Measurements from ENCODE around the gene SULT6B1. TPM values are rescaled to one million over a fixed set of nuclear protein-coding genes. Genes with fewer than 3 reads are reported as not detected.

Gene SULT6B1
- total RNA-seq, 2 donors from 2014 or later: not detected

DNA sequence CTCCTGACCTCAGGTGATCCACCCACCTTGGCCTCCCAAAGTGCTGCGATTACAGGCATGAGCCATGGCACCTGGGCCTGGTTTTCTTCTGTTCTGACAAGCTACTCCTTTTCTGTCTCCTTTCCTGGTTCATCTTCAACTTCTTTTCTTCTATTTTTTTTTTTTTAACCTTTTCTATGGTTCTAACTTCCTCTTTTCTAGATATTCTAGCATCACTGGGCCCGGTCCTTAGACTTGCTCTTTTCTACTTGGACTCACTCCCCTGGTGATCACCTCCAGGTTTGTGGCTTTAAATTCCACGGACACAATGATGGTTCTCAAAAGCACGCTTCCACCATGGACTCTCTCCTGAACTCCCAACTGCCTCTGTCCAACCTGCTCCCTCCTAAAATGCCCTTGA lies 33.7 kb downstream of the SULT6B1 start:
- H3K27me3 Mint-ChIP-seq: no peaks in the 10 kb centered on the region
- peak overlapping the region; percentile 98 for H3K4me3 Mint-ChIP-seq
- DNase-seq: no peak
- H3K27ac Mint-ChIP-seq: peak overlapping the region; percentile 96
- no peaks in the 10 kb centered on the region for H3K9me3 ChIP-seq (ENCODE audit: control insufficient read depth, low read length, poor library complexity, severe bottlenecking)
- no peak for ATAC-seq
- H3K36me3 Mint-ChIP-seq (ENCODE audit: low read depth): peaks cover 8% of the 10 kb centered on the region
- H3K4me1 Mint-ChIP-seq: peaks cover 45% of the 10 kb centered on the region

DNA sequence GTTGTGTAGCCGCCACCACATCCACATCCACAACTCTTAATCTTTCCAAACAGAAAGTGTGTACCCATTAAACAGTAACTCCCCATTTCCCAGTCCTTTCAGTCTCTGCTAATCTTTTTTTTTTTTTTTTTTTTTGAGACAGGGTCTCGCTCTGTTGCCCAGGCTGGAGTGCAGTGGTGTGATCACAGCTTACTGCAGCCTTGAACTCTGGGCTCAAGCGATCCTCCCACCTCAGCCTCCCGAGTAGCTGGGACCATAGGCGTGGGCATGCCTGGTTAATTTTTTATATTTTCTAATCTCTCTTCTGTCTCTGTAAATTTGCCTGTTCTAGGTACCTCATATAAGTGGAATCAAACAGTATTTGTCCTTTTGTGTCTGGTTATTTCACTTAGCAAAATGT lies 35.2 kb downstream of the SULT6B1 start:
- H3K4me3 Mint-ChIP-seq: no peak overlapping the region

DNA sequence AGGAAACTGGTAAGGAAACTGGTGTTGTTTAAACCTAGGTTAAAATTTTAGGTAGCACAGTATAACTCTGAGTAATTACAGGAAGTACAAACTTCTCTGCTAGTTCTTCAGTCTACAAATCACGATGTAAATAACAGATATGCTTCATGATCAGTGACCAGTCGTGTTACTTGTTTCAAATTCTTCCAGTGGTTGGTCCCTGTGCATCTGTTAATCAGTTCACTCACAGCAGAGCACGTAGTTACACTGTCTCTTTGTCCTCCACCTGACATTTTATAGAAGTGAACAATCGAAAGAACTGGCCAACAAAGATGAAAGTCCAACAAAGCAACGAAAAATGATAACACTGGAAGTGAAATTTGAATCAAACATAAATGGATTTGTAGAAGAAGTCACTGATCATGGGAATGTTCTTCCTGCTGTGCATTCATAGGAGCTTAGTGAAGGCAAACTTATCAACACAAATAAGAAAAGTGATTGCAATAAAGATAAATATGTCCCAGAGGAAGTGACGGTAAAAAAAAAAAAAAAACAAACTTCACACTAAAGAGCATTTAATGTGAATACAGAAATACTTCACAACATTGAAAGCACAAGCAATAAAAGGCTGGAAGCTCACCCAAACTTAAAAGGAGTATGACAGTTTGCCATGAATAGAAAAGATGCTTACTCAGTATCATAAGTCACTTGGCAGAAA lies 38.7 kb downstream of the SULT6B1 start:
- no peaks in the 10 kb centered on the region for H3K27me3 Mint-ChIP-seq
- peak overlapping the region; percentile 94 for H3K27ac Mint-ChIP-seq
- peak overlapping the region; percentile 84 for H3K4me3 Mint-ChIP-seq
- H3K4me1 Mint-ChIP-seq: peaks cover 27% of the 10 kb centered on the region
- ATAC-seq (peak; percentile 95), DNase-seq (no peak)
- peaks cover 8% of the 10 kb centered on the region for H3K36me3 Mint-ChIP-seq (ENCODE audit: low read depth)
- no peaks in the 10 kb centered on the region for H3K9me3 ChIP-seq (ENCODE audit: control insufficient read depth, low read length, poor library complexity, severe bottlenecking)

More for the DNA sequence above, 35.2 kb downstream of the SULT6B1 start:
- Mint-ChIP-seq H3K4me1 (peaks cover 47% of the 10 kb centered on the region), H3K27me3 (no peaks in the 10 kb centered on the region), H3K27ac (peak overlapping the region; percentile 12), H3K36me3 (ENCODE audit: low read depth) (peaks cover 8% of the 10 kb centered on the region)
- DNase-seq (no peak), ATAC-seq (no peak)
- H3K9me3 ChIP-seq (ENCODE audit: control insufficient read depth, low read length, poor library complexity, severe bottlenecking): no peaks in the 10 kb centered on the region

DNA sequence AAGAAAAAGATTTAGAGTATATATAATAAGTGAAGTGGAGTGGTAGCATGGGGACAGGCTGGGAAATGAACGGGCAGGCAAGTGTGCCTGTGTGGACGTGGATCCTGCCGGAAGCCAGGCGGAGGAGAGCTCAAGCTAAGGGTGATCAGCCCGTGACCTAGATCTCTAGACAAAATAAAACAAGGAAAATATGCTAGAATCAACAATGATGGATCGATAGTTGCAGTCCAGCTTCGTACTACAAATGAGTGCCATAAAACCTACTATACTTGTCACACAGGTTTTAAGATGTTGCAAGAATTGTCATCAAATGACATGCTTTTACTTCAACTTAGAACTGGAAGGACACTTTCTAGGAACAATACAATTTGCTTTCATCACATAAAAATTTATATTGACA lies 40.1 kb downstream of the SULT6B1 start:
- DNase-seq (no peak), ATAC-seq (no peak)
- Mint-ChIP-seq H3K4me1 (peaks cover 21% of the 10 kb centered on the region), H3K4me3 (no peak overlapping the region), H3K27me3 (no peaks in the 10 kb centered on the region), H3K27ac (no peak overlapping the region), H3K36me3 (ENCODE audit: low read depth) (peaks cover 8% of the 10 kb centered on the region)
- no peaks in the 10 kb centered on the region for H3K9me3 ChIP-seq (ENCODE audit: control insufficient read depth, low read length, poor library complexity, severe bottlenecking)

DNA sequence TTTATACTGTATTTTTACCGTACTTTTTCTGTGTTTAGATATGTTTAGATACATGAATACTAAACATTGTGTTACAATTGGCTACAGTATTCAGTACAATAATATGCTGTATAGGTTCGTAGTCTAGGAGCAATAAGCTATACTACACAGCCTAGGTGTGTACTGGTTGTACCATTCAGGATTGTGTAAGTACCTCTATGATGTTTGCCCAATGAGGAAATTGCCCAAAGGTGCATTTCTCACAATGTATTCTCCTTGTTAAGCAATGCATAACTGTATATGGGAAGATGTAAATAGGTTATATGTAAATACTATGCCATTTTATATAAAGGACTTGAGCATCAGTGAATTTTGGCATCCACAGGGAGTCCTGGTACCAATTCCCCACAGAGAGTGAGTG lies 42.4 kb downstream of the SULT6B1 start:
- DNase-seq (no peak), ATAC-seq (no peak)
- no peak overlapping the region for H3K4me3 Mint-ChIP-seq
- no peaks in the 10 kb centered on the region for H3K27me3 Mint-ChIP-seq
- no peak overlapping the region for H3K27ac Mint-ChIP-seq
- H3K9me3 ChIP-seq (ENCODE audit: control insufficient read depth, low read length, poor library complexity, severe bottlenecking): no peaks in the 10 kb centered on the region
- H3K36me3 Mint-ChIP-seq (ENCODE audit: low read depth): peaks cover 3% of the 10 kb centered on the region
- H3K4me1 Mint-ChIP-seq: peaks cover 14% of the 10 kb centered on the region

DNA sequence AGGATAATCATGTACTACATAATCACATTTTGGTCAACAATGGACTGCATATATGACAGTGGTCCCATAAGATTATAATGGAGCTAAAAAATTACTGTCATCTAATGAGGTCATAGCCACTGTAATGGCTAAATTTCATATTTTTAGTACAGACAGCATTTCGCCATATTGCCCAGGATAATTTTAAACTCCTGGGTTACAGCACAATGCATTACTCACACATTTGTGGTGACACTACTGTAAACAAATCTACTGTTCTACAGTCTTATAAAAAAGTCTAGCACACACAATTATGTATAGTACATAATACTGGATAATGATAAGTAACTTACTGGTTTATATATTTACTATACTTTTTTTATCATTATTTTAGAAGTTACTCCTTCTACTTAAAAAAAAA lies 44.5 kb downstream of the SULT6B1 start:
- Mint-ChIP-seq H3K4me1 (peaks cover 6% of the 10 kb centered on the region), H3K27me3 (no peaks in the 10 kb centered on the region), H3K36me3 (ENCODE audit: low read depth) (peaks cover 6% of the 10 kb centered on the region), H3K27ac (no peak overlapping the region), H3K4me3 (no peak overlapping the region)
- no peaks in the 10 kb centered on the region for H3K9me3 ChIP-seq (ENCODE audit: control insufficient read depth, low read length, poor library complexity, severe bottlenecking)
- no peak for ATAC-seq
- DNase-seq: no peak

DNA sequence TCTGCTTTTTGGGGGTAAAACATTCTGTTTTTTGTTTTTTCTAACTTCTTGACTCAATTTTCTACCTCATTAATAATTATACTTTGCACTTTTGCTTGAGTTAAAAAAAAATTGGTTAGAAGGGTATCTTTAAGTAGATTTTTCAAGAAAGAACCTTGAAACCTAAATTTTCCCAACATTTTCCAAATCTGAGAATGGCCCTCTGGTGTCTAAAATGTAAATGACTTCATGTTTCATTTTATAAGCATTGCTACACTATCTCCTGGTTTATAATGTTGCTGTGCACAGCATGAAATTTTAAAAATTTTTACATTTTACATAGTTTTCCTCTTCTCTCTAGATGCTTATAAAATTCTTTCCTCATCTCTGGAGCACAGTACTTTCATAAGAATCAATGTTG lies 45.9 kb downstream of the SULT6B1 start:
- no peak overlapping the region for H3K27ac Mint-ChIP-seq
- no peaks in the 10 kb centered on the region for H3K9me3 ChIP-seq (ENCODE audit: control insufficient read depth, low read length, poor library complexity, severe bottlenecking)
- peaks cover 6% of the 10 kb centered on the region for H3K36me3 Mint-ChIP-seq (ENCODE audit: low read depth)
- H3K4me1 Mint-ChIP-seq: peaks cover 3% of the 10 kb centered on the region
- no peaks in the 10 kb centered on the region for H3K27me3 Mint-ChIP-seq
- H3K4me3 Mint-ChIP-seq: no peak overlapping the region
- DNase-seq (no peak), ATAC-seq (no peak)

DNA sequence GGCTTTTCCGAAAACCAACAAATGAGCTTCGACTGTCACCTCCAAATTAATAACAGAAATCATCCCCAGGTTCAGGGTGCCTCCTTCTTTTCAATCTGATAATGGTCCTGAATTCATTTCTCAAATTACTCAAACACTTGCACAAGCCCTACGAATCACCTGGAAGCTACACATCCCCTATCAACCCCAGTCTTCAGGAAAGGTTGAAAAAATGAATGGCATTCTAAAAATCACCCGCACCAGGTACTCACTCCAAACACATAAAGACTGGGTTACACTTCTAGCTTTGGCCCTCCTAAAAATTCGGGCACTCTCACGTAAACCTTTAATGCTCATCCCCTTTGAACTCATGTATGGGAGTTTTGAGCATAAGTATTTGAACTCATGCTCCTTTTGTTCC lies 55.6 kb downstream of the SULT6B1 start:
- DNase-seq (no peak), ATAC-seq (no peak)
- no peaks in the 10 kb centered on the region for H3K27me3 Mint-ChIP-seq
- no peaks in the 10 kb centered on the region for H3K9me3 ChIP-seq (ENCODE audit: control insufficient read depth, low read length, poor library complexity, severe bottlenecking)
- peaks cover 5% of the 10 kb centered on the region for H3K4me1 Mint-ChIP-seq
- no peak overlapping the region for H3K27ac Mint-ChIP-seq
- H3K4me3 Mint-ChIP-seq: no peak overlapping the region
- peaks cover 30% of the 10 kb centered on the region for H3K36me3 Mint-ChIP-seq (ENCODE audit: low read depth)

DNA sequence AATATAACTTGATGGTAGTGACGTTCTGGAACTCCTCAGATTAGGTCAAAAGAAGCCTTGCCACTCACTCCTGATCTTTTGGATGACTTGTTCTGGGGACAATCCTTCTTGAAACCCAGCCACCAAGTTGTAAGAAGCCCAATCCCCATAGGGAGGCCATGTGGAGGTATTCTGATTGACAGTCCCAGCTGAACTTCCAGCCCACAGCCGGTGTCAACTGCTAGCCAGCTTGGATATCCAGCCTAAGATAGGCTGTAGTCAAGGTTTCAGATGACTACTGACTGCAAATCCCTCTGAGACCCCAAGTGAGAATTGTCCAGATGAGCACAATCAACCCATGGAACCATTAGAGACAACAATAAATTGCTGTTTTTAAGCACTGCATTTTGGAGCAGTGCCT lies 63.1 kb downstream of the SULT6B1 start:
- H3K36me3 Mint-ChIP-seq (ENCODE audit: low read depth): peaks cover 15% of the 10 kb centered on the region
- DNase-seq (no peak), ATAC-seq (no peak)
- no peak overlapping the region for H3K27ac Mint-ChIP-seq
- no peaks in the 10 kb centered on the region for H3K27me3 Mint-ChIP-seq
- no peaks in the 10 kb centered on the region for H3K9me3 ChIP-seq (ENCODE audit: control insufficient read depth, low read length, poor library complexity, severe bottlenecking)
- H3K4me1 Mint-ChIP-seq: peaks cover 6% of the 10 kb centered on the region
- H3K4me3 Mint-ChIP-seq: no peak overlapping the region

DNA sequence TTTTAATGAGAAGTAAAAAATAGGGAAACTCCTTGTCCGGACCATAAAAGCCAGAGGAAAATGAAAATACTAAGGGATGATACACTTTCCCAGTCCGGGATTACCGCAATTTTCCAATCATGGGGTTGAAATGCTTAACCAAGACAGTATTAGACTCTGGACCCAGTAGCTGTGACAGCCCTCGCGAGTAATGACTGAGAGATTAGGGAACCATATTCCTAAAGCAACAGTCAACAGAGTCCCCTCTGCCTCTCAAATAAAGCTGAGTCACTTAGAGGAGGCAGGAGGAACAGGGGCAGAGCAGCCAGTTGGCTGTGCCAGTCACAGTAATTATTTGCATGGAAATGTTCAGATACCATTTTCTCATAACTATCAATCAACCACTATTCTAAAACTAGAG lies 69.3 kb downstream of the SULT6B1 start:
- H3K4me3 Mint-ChIP-seq: no peak overlapping the region
- no peaks in the 10 kb centered on the region for H3K9me3 ChIP-seq (ENCODE audit: control insufficient read depth, low read length, poor library complexity, severe bottlenecking)
- no peak for ATAC-seq
- no peak for DNase-seq
- no peaks in the 10 kb centered on the region for H3K27me3 Mint-ChIP-seq
- H3K4me1 Mint-ChIP-seq: peaks cover 13% of the 10 kb centered on the region
- peak overlapping the region; percentile 79 for H3K27ac Mint-ChIP-seq
- peaks cover 9% of the 10 kb centered on the region for H3K36me3 Mint-ChIP-seq (ENCODE audit: low read depth)

Other genes with a start within 250 kb of the SULT6B1 start
- 10 to 100 TPM; 29.2 to 36.0 TPM for gene STRN, start 222.1 kb downstream of the SULT6B1 start, total RNA-seq
- gene HEATR5B, start 104.3 kb downstream of the SULT6B1 start, total RNA-seq: 10 to 100 TPM; 30.0 to 37.6 TPM
- 1 to 10 TPM; 7.2 to 7.7 TPM for gene GPATCH11, start 104.2 kb downstream of the SULT6B1 start, total RNA-seq
- 10 to 100 TPM; 27.0 to 40.3 TPM for gene EIF2AK2, start 31.7 kb downstream of the SULT6B1 start, total RNA-seq
- 10 to 100 TPM; 23.2 to 24.1 TPM for gene CEBPZOS, start 7.8 kb upstream of the SULT6B1 start, total RNA-seq
- gene CEBPZ, start 42.9 kb upstream of the SULT6B1 start, total RNA-seq: 10 to 100 TPM; 39.8 to 72.2 TPM
- gene NDUFAF7, start 43.0 kb upstream of the SULT6B1 start, total RNA-seq: 10 to 100 TPM; 22.3 to 23.2 TPM
- gene PRKD3, start 136.2 kb upstream of the SULT6B1 start, total RNA-seq: 10 to 100 TPM; 25.4 to 27.0 TPM
- 1 to 10 TPM in 1 of 2 donors, under 1 TPM in 1; 0.78 to 1.0 TPM for gene QPCT, start 156.0 kb upstream of the SULT6B1 start, total RNA-seq

Measured in T-helper 17 cell (primary cell).